BE2C (cell line): ENCODE data around the gene P2RX7.
"Not testable (repeated sequence)": the region's sequence is repeated elsewhere in the genome, so short reads cannot be mapped to it uniquely, and the experiment has no call there.

Source experiments
- DNase-seq: peaks from one replicate; pipeline ENCODE4 v3.0.0-alpha.2; 2020
- H3K27me3 ChIP-seq: fragments of 250-450 bp; sonication (Bioruptor Pico); 2 replicates; pipeline ENCODE4 v1.5.1; 2020; ENCODE audit warnings: mild to moderate bottlenecking
- H3K36me3 ChIP-seq: fragments of 250-450 bp; sonication (Bioruptor Pico); 2 replicates; pipeline ENCODE4 v1.5.1; 2020; ENCODE audit warnings: mild to moderate bottlenecking
- H3K4me1 ChIP-seq: fragments of 250-450 bp; sonication (Bioruptor Pico); 2 replicates; pipeline ENCODE4 v1.5.1; 2020
- H3K4me3 ChIP-seq: 2 replicates; pipeline ENCODE4 v1.5.1; 2011; ENCODE audit warnings: low read depth, low read length
- H3K9me3 ChIP-seq: fragments of 250-450 bp; sonication (Bioruptor Pico); 2 replicates; pipeline ENCODE4 v1.5.1; 2020
- CTCF ChIP-seq: IDR thresholded peaks from 2 replicates; pipeline ENCODE4 v1.5.1; 2012; ENCODE audit warnings: mild to moderate bottlenecking, low read depth, low read length

P2RX7 gene

GRCh38 chr12:121189131-121189530, 56.5 kb downstream of the P2RX7 start:
- no peak for TF ChIP-seq CTCF
- Histone ChIP-seq H3K36me3 (no peaks in the 10 kb centered on the region), H3K9me3 (no peaks in the 10 kb centered on the region), H3K4me1 (no peaks in the 10 kb centered on the region), H3K27me3 (no peaks in the 10 kb centered on the region), H3K4me3 (no peak overlapping the region)
- DNase-seq: no peak

- TF ChIP-seq CTCF: no peak
- no peaks in the 10 kb centered on the region for H3K9me3 ChIP-seq
- DNase-seq: no peak
Observed at GRCh38 chr12:121189619-121190155, 57.0 kb downstream of the P2RX7 start.

GRCh38 chr12:121190523-121191031, 57.9 kb downstream of the P2RX7 start:
- TF ChIP-seq CTCF: no peak
- Histone ChIP-seq H3K36me3 (no peaks in the 10 kb centered on the region), H3K9me3 (no peaks in the 10 kb centered on the region), H3K4me1 (no peaks in the 10 kb centered on the region), H3K27me3 (no peaks in the 10 kb centered on the region), H3K4me3 (no peak overlapping the region)
- no peak for DNase-seq

More at GRCh38 chr12:121189619-121190155, 57.0 kb downstream of the P2RX7 start:
- Histone ChIP-seq H3K4me3 (no peak overlapping the region), H3K4me1 (no peaks in the 10 kb centered on the region), H3K27me3 (no peaks in the 10 kb centered on the region), H3K36me3 (no peaks in the 10 kb centered on the region)

GRCh38 chr12:121191151-121191550, 58.5 kb downstream of the P2RX7 start:
- no peaks in the 10 kb centered on the region for H3K36me3 ChIP-seq
- H3K9me3 ChIP-seq: no peaks in the 10 kb centered on the region
- TF ChIP-seq CTCF: no peak
- H3K4me3 ChIP-seq: no peak overlapping the region
- H3K4me1 ChIP-seq: no peaks in the 10 kb centered on the region
- DNase-seq: no peak
- H3K27me3 ChIP-seq: no peaks in the 10 kb centered on the region

GRCh38 chr12:121196902-121197301, 64.2 kb downstream of the P2RX7 start:
- TF ChIP-seq CTCF: no peak
- H3K9me3 ChIP-seq: no peaks in the 10 kb centered on the region
- no peak for DNase-seq
- H3K27me3 ChIP-seq: no peaks in the 10 kb centered on the region
- H3K36me3 ChIP-seq: no peaks in the 10 kb centered on the region
- H3K4me1 ChIP-seq: no peaks in the 10 kb centered on the region
- no peak overlapping the region for H3K4me3 ChIP-seq

GRCh38 chr12:121198949-121199348, 66.3 kb downstream of the P2RX7 start:
- TF ChIP-seq CTCF: no peak
- no peak overlapping the region for H3K4me3 ChIP-seq
- no peak for DNase-seq

GRCh38 chr12:121201140-121201539, 68.5 kb downstream of the P2RX7 start:
- not testable (repeated sequence) for H3K9me3 ChIP-seq, H3K36me3 ChIP-seq, H3K4me3 ChIP-seq, H3K27me3 ChIP-seq, DNase-seq, H3K4me1 ChIP-seq

More at GRCh38 chr12:121198949-121199348, 66.3 kb downstream of the P2RX7 start:
- H3K4me1 ChIP-seq: no peaks in the 10 kb centered on the region
- no peaks in the 10 kb centered on the region for H3K27me3 ChIP-seq
- H3K36me3 ChIP-seq: no peaks in the 10 kb centered on the region
- H3K9me3 ChIP-seq: no peaks in the 10 kb centered on the region
